Gastroesophageal sphincter (tissue), 3 donors: ENCODE results near the gene RFTN1.

Experiments
- CTCF ChIP-seq, 4 experiments: fragments of 200-600 bp in 2 of 4; fragments of 450-650 bp in 2 of 4; sonication (generic) in 1 of 4; IDR thresholded peaks; one replicate each; pipeline ENCODE4 v1.5.1; 2017 to 2019; ENCODE audit warnings: antibody characterized with exemption in 4 of 4, mild to moderate bottlenecking in 2 of 4, moderate library complexity in 2 of 4
- EP300 ChIP-seq: sonication (generic); formaldehyde crosslinking; IDR thresholded peaks from one replicate; pipeline ENCODE4 v1.6.1; 2017; ENCODE audit warnings: antibody characterized with exemption, mild to moderate bottlenecking
- POLR2A ChIP-seq, 2 donors: fragments of 450-650 bp; IDR thresholded peaks; one replicate each; pipeline ENCODE4 v1.6.1; 2017; ENCODE audit warnings: antibody characterized with exemption in 2 of 2, mild to moderate bottlenecking in 2 of 2, moderate library complexity in 1 of 2

- TF ChIP-seq POLR2A (IDR thresholded peaks at IDR 0.05), result no peak
- no peak for TF ChIP-seq CTCF (IDR thresholded peaks at IDR 0.05)
- TF ChIP-seq EP300, result no peak
Measured at GRCh38 chr3:16289144-16289889, 224.2 kb downstream of the RFTN1 start.
